GM21619 (cell line): Measurements from ENCODE around the gene PLEKHB1.

ENCODE experiments used
- ATAC-seq: cut with Tn5 transposase; IDR thresholded peaks from one replicate; pipeline ENCODE4 v1.9.1; 2021; ENCODE audit not compliant: unreplicated experiment

The PLEKHB1 gene, protein sequence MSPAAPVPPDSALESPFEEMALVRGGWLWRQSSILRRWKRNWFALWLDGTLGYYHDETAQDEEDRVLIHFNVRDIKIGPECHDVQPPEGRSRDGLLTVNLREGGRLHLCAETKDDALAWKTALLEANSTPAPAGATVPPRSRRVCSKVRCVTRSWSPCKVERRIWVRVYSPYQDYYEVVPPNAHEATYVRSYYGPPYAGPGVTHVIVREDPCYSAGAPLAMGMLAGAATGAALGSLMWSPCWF

DNA sequence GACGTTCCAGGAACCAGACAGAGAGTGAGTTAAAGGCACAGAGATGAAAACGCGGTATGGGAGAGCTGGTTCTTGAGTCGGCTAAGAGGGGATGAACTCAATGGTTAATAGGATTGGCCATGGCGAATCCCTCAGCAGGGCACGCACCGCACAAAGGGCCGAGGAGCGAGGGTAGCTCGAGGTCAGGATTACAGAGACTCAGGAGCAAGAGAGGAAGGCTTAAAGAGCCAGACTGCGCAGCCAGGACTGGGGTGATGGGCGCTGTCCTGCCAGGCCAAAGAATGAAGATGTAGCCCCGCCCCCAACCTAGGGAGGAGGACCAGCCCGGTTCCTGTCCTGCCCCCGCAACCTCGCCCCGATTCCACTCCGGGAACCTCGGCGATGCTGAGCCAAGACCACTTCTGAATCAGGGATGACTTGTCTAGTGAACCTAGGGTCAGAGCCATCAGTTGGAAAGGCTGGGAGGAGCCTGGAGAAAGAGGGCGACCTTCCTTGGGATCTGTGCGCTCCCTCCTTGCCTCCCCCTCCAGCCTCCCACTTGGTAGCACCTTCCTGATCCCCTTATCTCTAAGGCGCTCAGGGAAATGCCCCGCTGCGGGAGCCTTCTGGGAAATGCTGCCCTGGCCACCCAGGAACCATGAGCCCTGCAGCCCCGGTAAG, at the start of gene PLEKHB1:
Gene PLEKHB1, plus strand, starts transcription at position 610 of the 660 bp plus-strand sequence. Its CDS starts 28 bp downstream, at position 638.
- ATAC-seq = no peak

DNA sequence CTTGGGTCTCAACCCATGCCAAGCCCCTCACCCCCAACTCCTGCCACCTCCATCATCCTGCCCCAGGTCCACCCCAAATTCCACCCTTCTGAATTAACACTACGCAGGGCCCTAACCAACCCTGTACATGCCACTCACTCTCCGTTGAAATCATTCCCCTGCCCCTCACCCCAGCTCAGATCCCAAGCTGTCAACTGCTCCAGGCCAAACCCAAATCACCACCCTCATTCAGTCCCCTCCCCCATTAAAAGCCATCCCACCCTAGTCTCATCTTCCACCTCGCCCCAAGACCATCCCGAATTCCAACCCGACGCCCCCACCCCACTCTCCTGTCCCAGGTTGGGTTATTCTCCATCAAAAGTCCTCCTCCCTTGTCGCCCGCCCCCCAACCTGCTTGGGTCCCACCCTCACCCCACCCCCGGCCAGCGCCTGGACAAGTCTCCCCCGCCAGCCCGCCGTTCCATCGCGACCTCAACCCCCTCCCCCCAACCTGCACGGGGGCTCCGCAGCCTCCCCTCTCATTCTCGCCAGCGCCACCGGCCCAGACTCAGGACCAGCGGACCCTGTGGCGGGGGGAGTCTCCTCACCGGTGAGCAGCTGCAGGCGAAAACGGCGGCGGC, 48.9 kb upstream of the PLEKHB1 start:
- no peak for ATAC-seq

GRCh38 chr11:73597956-73598718, 48.2 kb upstream of the PLEKHB1 start, which contains the start of gene FAM168A:
Gene FAM168A (minus strand): TSS chr11:73598112. CDS start chr11:73468474, 129,638 bp downstream.
- peak; percentile 84 for ATAC-seq

- no peak for ATAC-seq
These were observed 47.5 kb upstream of the PLEKHB1 start for GRCh38 chr11:73598719-73599379.

DNA sequence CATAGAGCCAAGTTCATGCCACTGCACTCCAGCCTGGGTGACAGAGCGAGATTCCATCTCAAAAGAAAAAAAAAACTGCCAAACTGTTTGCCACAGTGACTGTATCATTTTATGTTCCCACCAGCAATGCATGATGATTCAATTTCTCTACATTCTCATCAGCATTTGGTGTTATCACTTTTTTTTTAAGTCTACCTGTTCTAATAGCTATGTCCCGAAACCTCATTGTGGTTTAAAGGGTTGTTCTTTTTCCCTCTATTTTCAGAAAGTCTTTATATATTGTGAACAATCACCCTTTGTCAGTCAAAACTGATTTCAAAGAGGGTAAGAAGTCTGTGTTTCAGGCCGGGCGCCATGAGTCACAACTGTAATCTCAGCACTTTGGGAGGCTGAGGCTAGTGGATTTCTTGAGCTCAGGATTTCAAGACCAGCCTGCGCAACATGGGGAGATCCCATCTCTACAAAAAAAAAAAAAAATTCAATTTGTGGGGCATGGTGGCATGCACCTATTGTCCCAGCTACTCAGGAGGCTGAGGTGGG, 33.7 kb upstream of the PLEKHB1 start:
- no peak for ATAC-seq

DNA sequence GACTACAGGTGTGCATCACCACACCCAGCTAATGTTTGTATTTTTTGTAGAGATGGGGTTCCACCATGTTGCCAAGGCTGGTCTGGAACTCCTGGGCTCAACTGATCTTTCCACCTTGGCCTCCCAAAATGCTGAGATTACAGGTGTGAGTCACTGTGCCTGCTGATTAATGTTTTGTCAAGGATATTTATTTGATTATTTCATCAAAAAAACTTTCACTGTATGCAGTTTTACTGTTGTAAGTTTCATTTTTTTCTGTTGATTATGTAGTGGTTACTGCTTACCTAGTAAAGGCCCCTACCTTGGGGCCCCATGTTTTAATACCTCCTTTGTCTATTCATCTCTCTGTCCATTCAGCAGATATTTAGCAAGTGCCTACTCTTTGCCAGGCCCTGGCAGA, 31.8 kb upstream of the PLEKHB1 start:
- ATAC-seq = no peak

GRCh38 chr11:73622926-73623593, 23.3 kb upstream of the PLEKHB1 start:
- no peak for ATAC-seq

- ATAC-seq = no peak
These were observed 22.7 kb upstream of the PLEKHB1 start for GRCh38 chr11:73623686-73624085.

GRCh38 chr11:73625696-73626318, 20.6 kb upstream of the PLEKHB1 start:
- no peak for ATAC-seq

DNA sequence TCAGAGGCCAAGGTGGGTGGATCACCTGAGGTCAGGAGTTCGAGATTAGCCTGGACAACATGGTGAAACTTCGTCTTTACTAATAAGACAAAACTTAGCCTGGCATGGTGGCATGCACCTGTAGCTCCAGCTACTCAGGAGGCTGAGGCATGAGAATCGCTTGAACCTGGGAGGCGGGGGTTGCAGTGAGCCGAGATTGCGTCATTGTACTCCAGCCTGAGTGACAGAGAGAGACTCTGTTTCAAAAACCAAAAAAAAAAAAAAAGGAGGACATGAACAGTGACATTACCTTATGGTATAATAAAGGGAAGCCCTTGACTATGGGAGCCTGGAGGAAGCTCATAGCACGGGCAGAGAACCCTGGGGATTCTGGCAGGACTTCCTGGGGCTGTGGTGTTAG, 16.5 kb upstream of the PLEKHB1 start:
- no peak for ATAC-seq

DNA sequence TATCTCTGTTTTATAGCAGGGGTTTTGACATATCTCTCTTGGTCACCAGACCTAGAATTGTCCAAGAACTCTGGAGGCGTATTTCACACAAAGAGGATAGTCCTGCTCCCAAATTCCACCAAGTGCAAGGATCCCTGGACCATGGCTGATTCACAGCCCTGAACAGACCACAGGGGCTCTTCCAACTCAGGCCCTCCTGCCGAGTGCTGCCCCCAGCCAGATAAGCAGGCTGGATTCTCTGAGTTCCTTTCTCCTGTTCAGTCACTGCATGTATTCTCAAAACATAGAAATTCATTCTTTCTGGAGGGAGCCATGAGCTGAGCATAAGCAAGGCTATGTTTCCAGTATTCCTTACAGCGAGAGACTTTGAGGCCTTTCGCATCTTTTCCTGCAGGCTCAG, 13.4 kb upstream of the PLEKHB1 start:
- no peak for ATAC-seq

DNA sequence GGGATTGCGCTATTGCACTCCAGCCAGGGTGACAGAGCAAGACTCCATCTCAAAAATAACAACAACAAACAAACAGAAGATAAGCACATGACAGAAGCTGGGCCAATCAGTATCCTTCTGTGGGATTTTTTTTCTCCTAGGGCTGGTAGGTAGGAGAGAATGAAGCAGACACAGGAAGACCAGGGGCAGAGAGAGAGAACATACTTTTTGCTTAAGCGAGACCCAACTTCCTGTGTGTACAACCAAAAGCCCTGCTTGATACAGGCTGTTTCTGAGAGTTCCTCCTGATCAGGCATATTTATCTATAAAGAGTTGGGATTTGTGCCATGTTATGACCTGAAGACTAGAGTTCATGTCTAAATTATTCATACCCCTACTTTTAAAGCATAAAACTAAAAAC, 12.4 kb upstream of the PLEKHB1 start:
- ATAC-seq = no peak

- no peak for ATAC-seq
These were observed 10.7 kb upstream of the PLEKHB1 start for GRCh38 chr11:73635721-73636120.

- no peak for ATAC-seq
These were observed 10.1 kb upstream of the PLEKHB1 start for GRCh38 chr11:73636249-73636648.

GRCh38 chr11:73637012-73637411, 9.4 kb upstream of the PLEKHB1 start:
- no peak for ATAC-seq

DNA sequence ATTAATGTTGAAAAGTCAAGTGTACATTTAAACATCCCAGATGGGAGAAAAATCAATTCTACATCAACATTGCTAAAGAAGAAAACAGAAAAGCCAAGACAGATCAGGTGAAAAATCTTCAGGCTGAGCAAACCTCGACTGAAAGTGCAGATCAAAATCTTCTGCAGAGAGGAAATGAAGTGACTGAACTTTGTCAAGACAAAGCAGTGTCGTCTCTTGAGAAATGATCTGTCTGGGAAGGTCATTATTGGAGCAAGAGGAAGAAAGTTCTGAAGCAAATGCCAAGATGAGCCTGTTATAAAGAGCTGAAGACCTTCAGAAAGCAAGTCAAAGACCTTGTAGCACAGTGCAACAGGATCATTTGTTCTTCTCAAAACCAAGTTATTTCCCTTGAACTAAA, 5.8 kb upstream of the PLEKHB1 start:
- ATAC-seq = no peak

- ATAC-seq = no peak
These were observed 4.7 kb upstream of the PLEKHB1 start for GRCh38 chr11:73641668-73642067.

DNA sequence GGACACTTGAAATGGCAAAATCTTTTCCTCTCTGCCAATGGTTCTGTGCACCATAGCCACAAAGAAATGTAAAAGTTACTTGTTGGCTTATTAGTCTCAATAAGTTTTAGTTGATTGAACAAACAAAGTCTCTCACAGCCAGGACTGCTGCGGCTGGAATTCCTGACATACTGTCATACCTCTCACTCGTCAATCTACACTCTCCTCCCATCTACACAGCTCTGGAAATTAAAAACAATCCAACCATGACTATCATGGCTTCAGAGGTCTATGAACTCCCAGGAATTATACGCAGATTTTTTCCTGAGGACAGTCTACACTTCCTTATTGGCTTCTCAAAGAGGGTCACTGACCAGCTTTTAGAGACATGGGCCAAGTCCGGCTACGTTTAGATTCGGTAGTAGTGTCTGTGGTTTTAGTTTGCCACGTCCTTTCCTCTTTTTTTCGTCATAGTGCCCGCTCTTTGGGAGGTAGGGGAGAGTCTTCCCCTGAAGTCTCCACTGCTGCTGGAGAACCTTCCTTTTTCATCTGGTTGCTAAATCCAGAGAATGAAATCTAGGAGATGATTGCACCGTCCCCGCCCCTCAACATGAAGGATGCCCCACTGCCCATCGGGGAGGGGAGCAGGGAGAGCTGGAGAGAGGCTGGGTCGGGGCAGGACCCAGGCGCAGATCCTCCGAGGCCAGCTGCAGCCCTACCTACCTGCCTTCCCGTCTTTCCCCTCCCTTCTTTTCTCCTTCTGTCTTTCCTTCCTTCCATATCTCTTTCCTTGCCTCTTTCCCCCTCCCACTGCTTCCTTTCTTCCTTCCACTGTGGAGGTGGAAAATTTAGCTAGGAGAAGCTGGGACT, 1.0 kb upstream of the PLEKHB1 start:
- no peak for ATAC-seq
